NB4 (cell line): Measurements from ENCODE around the gene EVI5.
"Not testable (repeated sequence)": the region's sequence is repeated elsewhere in the genome, so short reads cannot be mapped to it uniquely, and the experiment has no call there.

ENCODE experiments used
- DNase-seq: peaks from one replicate; pipeline ENCODE4 v3.0.0; 2010; ENCODE audit warnings: low read depth
- H3K4me3 ChIP-seq: one replicate; pipeline ENCODE4 v1.5.1; 2011; ENCODE audit warnings: mild to moderate bottlenecking, low read depth, low read length, moderate library complexity
- CTCF ChIP-seq: IDR thresholded peaks from one replicate; pipeline ENCODE4 v1.5.1; 2012; ENCODE audit warnings: low read depth, low read length
- MAX ChIP-seq: IDR thresholded peaks from 2 replicates; pipeline ENCODE4 v1.6.1; 2011; ENCODE audit warnings: low read depth, low read length
- MYC ChIP-seq: IDR thresholded peaks from 2 replicates; pipeline ENCODE4 v1.6.1; 2011; ENCODE audit warnings: low read depth, low read length
- POLR2A ChIP-seq: IDR thresholded peaks from 2 replicates; pipeline ENCODE4 v1.6.1; 2011; ENCODE audit warnings: mild to moderate bottlenecking; ENCODE audit not compliant: insufficient read length; ENCODE audit errors: extremely low read depth

The EVI5 gene

GRCh38 chr1:92721886-92722285 lies 63.0 kb downstream of the EVI5 start:
- no peak overlapping the region for H3K4me3 ChIP-seq
- DNase-seq: no peak
- TF ChIP-seq CTCF: no peak
- no peak for TF ChIP-seq MYC
- TF ChIP-seq POLR2A: no peak

GRCh38 chr1:92721157-92721556 lies 63.8 kb downstream of the EVI5 start:
- not testable (repeated sequence) for H3K4me3 ChIP-seq, DNase-seq

GRCh38 chr1:92715476-92715951 lies 69.4 kb downstream of the EVI5 start:
- not testable (repeated sequence) for DNase-seq, H3K4me3 ChIP-seq

- H3K4me3 ChIP-seq: no peak overlapping the region
- TF ChIP-seq CTCF (no peak), POLR2A (no peak)
- DNase-seq: no peak
Observed at GRCh38 chr1:92713939-92714338, 71.0 kb downstream of the EVI5 start.

- DNase-seq: no peak
- TF ChIP-seq MAX (no peak), CTCF (no peak), MYC (no peak), POLR2A (no peak)
- H3K4me3 ChIP-seq: no peak overlapping the region
Observed at GRCh38 chr1:92711473-92712165, 73.3 kb downstream of the EVI5 start.

- H3K4me3 ChIP-seq: no peak overlapping the region
- TF ChIP-seq CTCF (no peak), POLR2A (no peak), MAX (no peak), MYC (no peak)
- DNase-seq: no peak
Observed at GRCh38 chr1:92709738-92710137, 75.2 kb downstream of the EVI5 start.

- no peak overlapping the region for H3K4me3 ChIP-seq
- peak; percentile 42 for DNase-seq
- no peak for TF ChIP-seq MAX
- no peak for TF ChIP-seq CTCF
- TF ChIP-seq MYC: no peak
- TF ChIP-seq POLR2A: no peak
Observed at GRCh38 chr1:92708368-92708950, 76.4 kb downstream of the EVI5 start.
